Tibial artery (tissue), 4 donors: ENCODE measurements around the gene GUK1.

ENCODE experiments used
- DNase-seq, 2 donors: peaks; one replicate each; pipeline ENCODE4 v3.0.0-alpha.2; 2019
- H3K27ac ChIP-seq, 2 donors: fragments of 200-600 bp; sonication (generic) in 1 of 2; 1 replicate in 1 of 2; 2 replicates in 1 of 2; pipeline ENCODE4 v1.5.1; 2018 to 2019; ENCODE audit warnings: mild to moderate bottlenecking in 1 of 2
- H3K27me3 ChIP-seq, 2 donors: fragments of 200-600 bp; sonication (generic) in 1 of 2; one replicate each; pipeline versions ENCODE4 v1.5.1 to v1.6.0; 2016 to 2019
- H3K36me3 ChIP-seq, 3 donors: fragments of 200-600 bp; sonication (generic) in 2 of 3; one replicate each; pipeline ENCODE4 v1.5.1; 2016 to 2019; ENCODE audit warnings: mild to moderate bottlenecking in 2 of 3
- H3K4me1 ChIP-seq, 4 donors: fragments of 200-600 bp; sonication (generic) in 2 of 4; 1 replicate in 3 of 4; 2 replicates in 1 of 4; pipeline ENCODE4 v1.5.1; 2016 to 2019
- H3K4me3 ChIP-seq, 2 donors: fragments of 200-600 bp; sonication (generic) in 1 of 2; 1 replicate in 1 of 2; 2 replicates in 1 of 2; pipeline ENCODE4 v1.5.1; 2018 to 2019; ENCODE audit warnings: mild to moderate bottlenecking in 2 of 2
- H3K9me3 ChIP-seq, 3 donors: fragments of 200-600 bp; sonication (generic) in 1 of 3; one replicate each; pipeline ENCODE4 v1.5.1; 2016 to 2019
- CTCF ChIP-seq, 2 experiments: fragments of 200-600 bp in 1 of 2; fragments of 450-650 bp in 1 of 2; IDR thresholded peaks; one replicate each; pipeline ENCODE4 v1.5.1; 2017 to 2019; ENCODE audit warnings: antibody characterized with exemption in 2 of 2, mild to moderate bottlenecking in 1 of 2, moderate library complexity in 1 of 2
- intact Hi-C: fragments of 100-400 bp; cut with DNase I; formaldehyde crosslinking; loops from one replicate; pipeline ENCODE4 v1.15.0; 2023; ENCODE audit warnings: low total_unique reads

The GUK1 gene

GRCh38 chr1:228102791-228103620 is 37.1 kb upstream of the GUK1 start, which contains the start of gene C1orf35:
Gene C1orf35, minus strand, starts transcription at chr1:228103325. Its CDS starts 98 bp downstream, at chr1:228103227.
- intact Hi-C loops, result loop anchor here (1.0 to 10.0 kb wide), 2 partner anchors 20 to 62 kb away; partner anchors contain the start of gene IBA57
- H3K9me3 ChIP-seq, result no peaks in the 10 kb centered on the region
- H3K36me3 ChIP-seq, result peaks cover 16 to 59% (median 45%) of the 10 kb centered on the region in 3 donors
- TF ChIP-seq CTCF (IDR thresholded peaks at IDR 0.05), result no peak
- H3K27ac ChIP-seq, result peak within 1 kb of the TSS; percentile 91 to 98
- DNase-seq, result peak; percentile 91 to 97
- no peaks in the 10 kb centered on the region for H3K27me3 ChIP-seq
- H3K4me1 ChIP-seq, result peaks cover 0 to 30% (median 24%) of the 10 kb centered on the region in 4 donors
- H3K4me3 ChIP-seq, result peak within 1 kb of the TSS; percentile 83 to 93

- Histone ChIP-seq H3K27me3 (no peaks in the 10 kb centered on the region), H3K9me3 (no peaks in the 10 kb centered on the region), H3K4me3 (no peak overlapping the region), H3K36me3 (peaks cover 0 to 42% (median 28%) of the 10 kb centered on the region in 3 donors), H3K4me1 (peaks cover 0 to 40% (median 32%) of the 10 kb centered on the region in 4 donors), H3K27ac (no peak overlapping the region)
- TF ChIP-seq CTCF (IDR thresholded peaks at IDR 0.05), result no peak
- intact Hi-C loops, result loop anchor here (10.0 kb wide), 1 partner anchor 60 kb away; the partner anchor contains the start of gene IBA57
- DNase-seq, result no peak
Measured at GRCh38 chr1:228104526-228105269, 35.4 kb upstream of the GUK1 start.

- peaks cover 0 to 35% (median 21%) of the 10 kb centered on the region in 3 donors for H3K36me3 ChIP-seq
- H3K9me3 ChIP-seq, result no peaks in the 10 kb centered on the region
- intact Hi-C loops, result loop anchor here (10.0 kb wide), 1 partner anchor 59 kb away; the partner anchor contains the start of gene IBA57
- no peak for DNase-seq
- no peaks in the 10 kb centered on the region for H3K27me3 ChIP-seq
- no peak for TF ChIP-seq CTCF (IDR thresholded peaks at IDR 0.05)
- no peak overlapping the region for H3K27ac ChIP-seq
- peaks cover 0 to 46% (median 38%) of the 10 kb centered on the region in 4 donors for H3K4me1 ChIP-seq
- H3K4me3 ChIP-seq, result no peak overlapping the region
Measured at GRCh38 chr1:228105270-228105995, 34.6 kb upstream of the GUK1 start.

GRCh38 chr1:228105996-228106799 is 33.9 kb upstream of the GUK1 start:
- DNase-seq, result no peak
- Histone ChIP-seq H3K27me3 (no peaks in the 10 kb centered on the region), H3K4me3 (no peak overlapping the region), H3K36me3 (peaks cover 0 to 27% (median 21%) of the 10 kb centered on the region in 3 donors), H3K4me1 (peaks cover 0 to 45% (median 40%) of the 10 kb centered on the region in 4 donors), H3K9me3 (no peaks in the 10 kb centered on the region), H3K27ac (no peak overlapping the region)
- TF ChIP-seq CTCF (IDR thresholded peaks at IDR 0.05), result no peak
- intact Hi-C loops, result loop anchor here (10.0 kb wide), 1 partner anchor 59 kb away; the partner anchor contains the start of gene IBA57
